HG03196 (cell line): ENCODE measurements around the gene PRPSAP1.
A peak's percentile ranks its signal among the peaks of the same experiment; 100 is the strongest.
"Not testable (repeated sequence)": the region's sequence is repeated elsewhere in the genome, so short reads cannot be mapped to it uniquely, and the experiment has no call there.

Source experiments
- ATAC-seq: cut with Tn5 transposase; IDR thresholded peaks from one replicate; pipeline ENCODE4 v1.9.1; 2021; ENCODE audit not compliant: unreplicated experiment

PRPSAP1 gene

GRCh38 chr17:76360461-76360860 is 6.7 kb upstream of the PRPSAP1 start:
- ATAC-seq = no peak

DNA sequence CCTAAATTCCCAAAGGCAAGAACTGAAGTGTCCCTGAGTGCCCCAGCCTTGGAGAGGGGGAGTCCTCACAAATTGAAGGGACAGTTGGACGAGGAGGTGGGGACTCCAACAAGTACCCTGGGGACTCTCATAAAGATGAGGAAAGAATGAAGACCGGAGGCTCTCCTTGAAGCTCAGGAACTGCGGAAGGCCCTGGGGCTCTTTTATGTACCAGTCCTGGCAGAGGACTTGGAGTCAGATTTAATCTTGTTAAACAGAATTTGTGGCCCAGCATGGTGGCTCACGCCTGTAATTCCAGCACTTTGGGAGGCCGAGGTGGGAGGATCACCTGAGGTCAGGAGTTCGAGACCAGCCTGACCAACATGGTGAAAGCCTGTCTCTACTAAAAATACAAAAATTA is 6.1 kb upstream of the PRPSAP1 start:
- ATAC-seq = not testable (repeated sequence)

DNA sequence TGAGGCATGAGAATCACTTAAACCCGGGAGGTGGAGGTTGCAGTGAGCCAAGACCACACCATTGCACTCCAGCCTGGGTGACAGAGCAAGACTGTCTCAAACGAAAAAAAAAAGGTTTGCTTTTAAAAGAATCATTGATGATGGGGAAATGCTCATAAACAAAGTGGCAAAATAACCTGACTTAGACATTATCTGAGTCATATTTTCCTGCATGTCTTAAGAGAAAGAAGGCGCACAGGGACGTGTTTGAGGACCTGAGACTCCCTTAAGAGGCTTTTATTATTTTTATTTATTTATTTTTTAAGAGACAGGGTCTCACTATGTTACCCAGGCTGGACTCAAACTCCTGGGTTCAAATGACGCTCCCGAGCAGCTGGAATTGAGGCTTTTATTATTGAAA is 5.7 kb upstream of the PRPSAP1 start:
- no peak for ATAC-seq

- ATAC-seq = no peak
Observed at GRCh38 chr17:76357597-76358158, 4.0 kb upstream of the PRPSAP1 start.

DNA sequence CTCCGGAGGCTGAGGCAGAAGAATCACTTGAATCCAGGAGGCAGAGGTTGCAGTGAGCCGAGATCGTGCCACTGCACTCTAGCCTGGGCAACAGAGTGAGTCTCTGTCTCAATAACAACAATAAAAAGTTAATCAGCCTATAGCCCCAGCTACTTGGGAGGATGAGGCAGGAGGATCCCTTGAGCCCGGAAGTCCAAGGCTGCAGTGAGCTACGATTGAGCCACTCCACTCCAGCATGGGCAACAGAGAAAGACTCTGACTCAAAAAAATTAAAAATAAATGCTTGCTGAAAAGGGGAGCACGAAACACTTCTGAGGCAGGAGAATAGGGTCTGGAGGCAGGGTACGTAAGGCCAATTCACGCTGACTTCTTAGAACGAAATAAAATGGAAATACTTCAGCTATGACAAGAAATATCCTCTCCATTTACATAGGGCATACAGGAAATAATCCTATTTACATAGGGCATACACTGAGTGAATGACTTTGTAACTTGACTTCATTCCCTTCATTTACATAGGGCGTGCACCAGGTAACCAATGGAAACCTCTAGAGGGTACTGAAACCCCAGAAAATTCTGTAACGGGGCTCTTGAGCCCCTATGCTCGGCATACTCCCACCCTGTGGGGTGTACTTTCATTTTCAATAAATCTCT is 3.2 kb upstream of the PRPSAP1 start:
- ATAC-seq = no peak

DNA sequence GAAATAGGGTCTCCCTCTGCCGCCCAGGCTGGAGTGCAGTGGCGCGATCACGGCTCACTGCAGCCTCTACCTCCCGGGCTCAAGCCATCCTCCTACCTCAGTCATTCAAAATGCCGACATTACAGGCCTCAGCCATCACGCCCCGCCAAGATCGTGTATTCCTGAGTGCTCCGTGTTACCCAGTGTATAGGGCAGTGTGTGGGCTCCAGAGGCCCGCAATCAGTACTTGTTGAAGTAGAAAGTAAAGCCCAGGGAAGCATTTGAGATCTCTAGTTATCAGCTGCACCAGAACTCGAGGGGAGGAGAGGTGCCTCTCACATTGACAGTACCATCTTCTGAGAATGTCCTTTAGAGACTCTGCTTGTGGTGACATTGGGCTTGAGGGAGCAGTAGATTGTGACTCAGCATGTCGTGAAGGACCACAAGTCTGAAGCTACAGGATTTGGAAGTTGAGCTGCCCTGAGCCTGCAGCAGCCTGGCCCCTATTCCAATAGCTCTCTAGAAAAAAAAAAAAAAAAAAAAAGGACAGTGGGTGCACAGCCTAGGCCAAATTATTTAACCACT is 1.1 kb upstream of the PRPSAP1 start:
- no peak for ATAC-seq

GRCh38 chr17:76354317-76354729 is 607 bp upstream of the PRPSAP1 start:
- ATAC-seq = no peak

DNA sequence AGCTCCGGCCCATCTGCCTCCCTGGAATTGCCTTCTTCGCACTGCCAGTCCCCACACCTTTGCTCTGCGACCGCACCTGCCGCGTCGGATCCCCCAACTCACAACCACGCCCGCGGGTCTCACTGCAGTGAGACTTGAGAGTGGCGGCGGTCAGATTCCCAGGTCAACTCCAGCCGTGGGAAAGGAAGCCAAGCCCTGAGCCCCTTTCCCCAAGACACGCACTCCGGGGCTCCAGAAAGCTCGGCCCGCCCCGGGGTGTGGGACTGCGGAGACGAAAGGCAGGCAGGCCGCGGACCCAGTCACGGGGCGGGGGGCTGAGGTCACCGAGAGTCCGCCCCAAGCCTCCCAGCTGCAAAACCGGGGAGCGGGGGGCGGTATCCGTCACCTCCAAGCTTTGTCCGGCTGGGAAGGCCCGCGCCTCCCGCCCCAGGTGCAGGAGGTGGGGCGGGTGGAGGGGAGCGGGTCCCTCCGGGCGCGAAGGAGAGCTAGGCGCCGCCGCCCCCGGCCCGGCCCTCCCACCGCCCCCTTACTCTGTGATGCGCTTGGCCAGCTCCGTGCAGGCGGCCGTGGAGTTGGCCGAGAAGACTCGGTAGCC is 615 bp downstream of the PRPSAP1 start:
- peak; percentile 16 for ATAC-seq

DNA sequence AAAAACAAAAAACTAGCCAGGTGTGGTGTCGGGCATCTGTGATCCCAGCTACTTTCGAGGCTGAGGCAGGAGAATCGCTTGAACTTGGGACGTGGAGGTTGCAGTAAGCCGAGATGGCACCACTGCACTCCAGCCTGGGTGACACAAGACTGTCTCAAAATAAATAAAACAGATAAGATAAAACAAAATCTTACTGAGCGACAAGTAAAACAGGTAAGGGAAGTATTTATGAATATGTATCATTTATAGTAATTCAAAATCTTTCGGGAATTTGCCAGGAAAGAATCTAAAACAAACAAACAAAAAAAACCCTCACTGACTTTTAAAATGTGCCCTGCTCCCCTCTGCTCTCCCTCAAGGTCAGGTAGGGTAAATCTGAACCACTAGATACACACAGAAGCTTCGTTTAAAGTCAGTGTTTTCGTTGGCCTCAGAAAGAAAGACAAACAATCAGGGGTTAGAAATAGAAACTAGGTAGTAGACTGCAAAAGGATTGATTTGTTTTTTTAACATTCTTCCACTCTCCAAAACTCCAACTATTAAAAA is 2.1 kb downstream of the PRPSAP1 start:
- no peak for ATAC-seq

GRCh38 chr17:76350463-76350862 is 3.3 kb downstream of the PRPSAP1 start:
- ATAC-seq = no peak

GRCh38 chr17:76346936-76347335 is 6.8 kb downstream of the PRPSAP1 start:
- ATAC-seq = not testable (repeated sequence)

DNA sequence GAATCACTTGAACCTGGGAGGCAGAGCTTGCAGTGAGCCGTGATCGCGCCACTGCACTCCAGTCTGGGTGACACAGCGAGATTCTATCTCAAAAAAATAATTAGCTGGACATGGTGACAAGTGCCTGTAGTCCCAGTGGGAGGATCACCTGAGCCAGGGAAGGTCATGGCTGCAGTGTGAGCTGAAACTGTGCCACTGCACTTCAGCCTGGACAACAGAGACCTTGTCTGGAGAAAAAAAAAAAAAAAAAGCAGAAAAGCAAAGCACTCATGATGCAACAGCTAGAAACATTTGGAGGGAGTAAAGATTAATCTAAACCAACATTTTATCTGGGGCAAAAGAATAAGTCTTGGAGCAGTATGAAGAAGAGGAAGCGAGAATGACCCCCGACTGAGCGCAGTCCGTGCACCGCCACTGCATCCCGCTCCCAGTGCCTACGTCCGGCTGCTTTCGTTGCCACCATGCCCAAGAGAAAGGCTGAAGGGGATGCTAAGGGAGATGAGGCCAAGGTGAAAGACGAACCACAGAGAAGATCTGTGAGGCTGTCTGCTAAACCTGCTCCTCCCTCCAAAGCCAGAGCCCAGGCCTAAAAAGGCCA is 8.2 kb downstream of the PRPSAP1 start:
- ATAC-seq = no peak

DNA sequence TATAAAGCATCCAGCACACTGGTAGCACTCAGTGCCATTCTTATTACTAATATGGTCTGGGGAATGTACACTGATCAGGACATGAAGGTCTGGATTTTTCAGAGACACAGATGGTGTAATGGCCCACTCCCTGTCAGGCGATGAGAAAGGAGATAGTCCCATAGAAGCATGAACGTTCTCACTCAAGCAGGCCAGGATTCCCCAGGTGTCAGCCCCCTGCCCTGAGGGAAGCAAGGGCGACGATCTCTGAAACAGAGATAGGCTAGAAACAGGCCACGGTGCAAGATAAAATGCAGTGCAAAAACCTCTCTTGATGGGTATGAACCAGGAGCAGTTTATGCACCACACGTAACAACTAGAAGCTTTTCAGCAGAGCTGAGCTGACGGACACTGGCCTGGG is 10.6 kb downstream of the PRPSAP1 start:
- ATAC-seq = no peak

DNA sequence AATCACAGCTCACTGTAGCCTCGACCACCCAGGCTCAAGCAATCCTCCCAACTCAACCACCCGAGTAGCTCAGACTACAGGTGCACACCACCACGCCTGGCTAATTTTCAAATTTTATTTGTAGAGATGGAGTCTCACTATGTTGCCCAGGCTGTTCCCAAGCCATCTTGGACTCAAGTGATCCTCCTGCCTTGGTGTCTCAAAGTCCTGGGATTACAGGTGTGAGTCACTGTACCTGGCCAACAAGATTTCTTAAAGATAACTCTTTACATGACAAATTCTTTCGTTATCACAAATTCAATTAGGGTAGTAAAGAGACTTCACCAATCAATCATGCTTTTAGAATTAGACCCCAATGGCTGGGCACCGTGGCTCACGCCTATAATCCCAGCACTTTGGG is 12.4 kb downstream of the PRPSAP1 start:
- no peak for ATAC-seq

GRCh38 chr17:76337413-76337777 is 16.3 kb downstream of the PRPSAP1 start:
- no peak for ATAC-seq

GRCh38 chr17:76336756-76337412 is 16.8 kb downstream of the PRPSAP1 start:
- ATAC-seq = no peak

GRCh38 chr17:76335716-76336381 is 17.9 kb downstream of the PRPSAP1 start:
- ATAC-seq = no peak

DNA sequence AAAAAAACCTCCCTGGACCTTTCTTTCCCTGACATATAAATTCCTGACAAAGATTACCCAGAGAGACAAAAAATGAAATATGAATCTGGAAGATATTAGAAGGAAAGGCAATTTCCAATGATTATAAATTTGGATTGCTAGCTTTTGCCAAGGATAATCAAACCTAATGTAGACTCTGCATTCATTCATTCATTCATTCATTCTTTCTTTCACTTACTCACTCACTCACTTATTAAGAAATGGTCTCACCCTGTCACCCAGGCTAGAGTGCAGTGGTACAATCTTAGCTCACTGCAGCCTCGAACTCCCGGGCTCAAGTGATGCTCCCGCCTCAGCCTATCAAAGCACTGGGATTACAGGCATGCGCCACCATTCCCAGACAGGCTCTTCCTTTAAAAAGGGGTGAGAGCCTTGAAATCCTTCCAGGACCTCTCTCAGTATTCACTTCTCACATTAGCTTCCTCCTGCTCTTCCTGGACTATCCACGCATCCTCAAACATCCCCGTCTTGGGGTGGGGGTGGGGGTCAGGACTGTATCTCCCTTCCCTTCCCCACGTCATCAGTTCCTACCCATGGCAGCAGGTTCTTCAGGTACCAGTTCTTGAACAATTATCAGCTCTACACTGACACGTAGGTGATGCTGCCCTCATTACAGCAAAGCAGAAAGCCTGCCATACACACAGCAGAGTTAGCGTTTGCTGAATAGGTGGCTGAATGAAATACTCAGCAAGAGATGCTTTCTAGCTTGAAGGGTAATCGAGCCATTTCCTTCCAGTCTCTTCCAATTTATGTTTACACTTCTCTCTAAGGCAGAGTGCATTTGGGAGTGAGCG is 19.8 kb downstream of the PRPSAP1 start:
- ATAC-seq = no peak

GRCh38 chr17:76331083-76331482 is 22.6 kb downstream of the PRPSAP1 start:
- ATAC-seq = no peak

- ATAC-seq = no peak
Observed at GRCh38 chr17:76329664-76330063, 24.1 kb downstream of the PRPSAP1 start.
